ENCODE results near the gene LEKR1.

LEKR1 gene

GRCh38 chr3:156834435-156834834 is 8.3 kb downstream of the LEKR1 start:
- TF ChIP-seq CSDC2 (CRISPR knock-in tag; IDR thresholded peaks at IDR 0.05): no peak
- no peak for TF ChIP-seq ZFP30 (CRISPR knock-in tag; IDR thresholded peaks at IDR 0.05)
- TF ChIP-seq ISL1 (CRISPR knock-in tag; IDR thresholded peaks at IDR 0.05): no peak
- TF ChIP-seq POU6F1 (CRISPR knock-in tag; IDR thresholded peaks at IDR 0.05; ENCODE audit: borderline replicate concordance, low read depth): no peak
- TF ChIP-seq ZNF70 (CRISPR knock-in tag; IDR thresholded peaks at IDR 0.05): no peak
- no peak for TF ChIP-seq BACH2 (CRISPR knock-in tag; IDR thresholded peaks at IDR 0.05; ENCODE audit: borderline replicate concordance)
- TF ChIP-seq PATZ1 (CRISPR knock-in tag; IDR thresholded peaks at IDR 0.05; ENCODE audit: borderline replicate concordance): no peak
- no peak for TF ChIP-seq SNAI2 (CRISPR knock-in tag; IDR thresholded peaks at IDR 0.05)
- no peak for TF ChIP-seq OSR1 (CRISPR knock-in tag; IDR thresholded peaks at IDR 0.05)
- TF ChIP-seq TCF4 (CRISPR knock-in tag; IDR thresholded peaks at IDR 0.05; ENCODE audit: borderline replicate concordance): no peak
- TF ChIP-seq ZNF8 (CRISPR knock-in tag; IDR thresholded peaks at IDR 0.05): no peak
- TF ChIP-seq CSRNP3 (CRISPR knock-in tag; IDR thresholded peaks at IDR 0.05): no peak
- TF ChIP-seq, protein P1, sequence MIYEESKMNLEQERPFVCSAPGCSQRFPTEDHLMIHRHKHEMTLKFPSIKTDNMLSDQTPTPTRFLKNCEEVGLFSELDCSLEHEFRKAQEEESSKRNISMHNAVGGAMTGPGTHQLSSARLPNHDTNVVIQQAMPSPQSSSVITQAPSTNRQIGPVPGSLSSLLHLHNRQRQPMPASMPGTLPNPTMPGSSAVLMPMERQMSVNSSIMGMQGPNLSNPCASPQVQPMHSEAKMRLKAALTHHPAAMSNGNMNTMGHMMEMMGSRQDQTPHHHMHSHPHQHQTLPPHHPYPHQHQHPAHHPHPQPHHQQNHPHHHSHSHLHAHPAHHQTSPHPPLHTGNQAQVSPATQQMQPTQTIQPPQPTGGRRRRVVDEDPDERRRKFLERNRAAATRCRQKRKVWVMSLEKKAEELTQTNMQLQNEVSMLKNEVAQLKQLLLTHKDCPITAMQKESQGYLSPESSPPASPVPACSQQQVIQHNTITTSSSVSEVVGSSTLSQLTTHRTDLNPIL (CRISPR knock-in tag; IDR thresholded peaks at IDR 0.05; ENCODE audit: low read depth): no peak
- ATAC-seq: no peak

- TF ChIP-seq SNAI2 (CRISPR knock-in tag; IDR thresholded peaks at IDR 0.05) (no peak), ARNTL (CRISPR knock-in tag; IDR thresholded peaks at IDR 0.05; ENCODE audit: borderline replicate concordance, low read depth) (no peak), OSR1 (CRISPR knock-in tag; IDR thresholded peaks at IDR 0.05) (no peak), TCF4 (CRISPR knock-in tag; IDR thresholded peaks at IDR 0.05; ENCODE audit: borderline replicate concordance) (no peak), ESRRG (CRISPR knock-in tag; IDR thresholded peaks at IDR 0.05) (no peak), ZNF8 (CRISPR knock-in tag; IDR thresholded peaks at IDR 0.05) (no peak), CSDC2 (CRISPR knock-in tag; IDR thresholded peaks at IDR 0.05) (no peak), ZNF70 (CRISPR knock-in tag; IDR thresholded peaks at IDR 0.05) (no peak), BACH2 (CRISPR knock-in tag; IDR thresholded peaks at IDR 0.05; ENCODE audit: borderline replicate concordance) (no peak), POU6F1 (CRISPR knock-in tag; IDR thresholded peaks at IDR 0.05; ENCODE audit: borderline replicate concordance, low read depth) (no peak)
- no peak for ATAC-seq
Observed at GRCh38 chr3:156834962-156835535, 8.9 kb downstream of the LEKR1 start.

- ATAC-seq: no peak
- TF ChIP-seq POU6F1 (CRISPR knock-in tag; IDR thresholded peaks at IDR 0.05; ENCODE audit: borderline replicate concordance, low read depth) (no peak), GLIS3 (CRISPR knock-in tag; IDR thresholded peaks at IDR 0.05) (no peak), CSRNP3 (CRISPR knock-in tag; IDR thresholded peaks at IDR 0.05) (no peak), BACH2 (CRISPR knock-in tag; IDR thresholded peaks at IDR 0.05; ENCODE audit: borderline replicate concordance) (no peak), ISL1 (CRISPR knock-in tag; IDR thresholded peaks at IDR 0.05) (no peak), ZFP3 (CRISPR knock-in tag; IDR thresholded peaks at IDR 0.05) (no peak), ESRRG (CRISPR knock-in tag; IDR thresholded peaks at IDR 0.05) (no peak), TOX (CRISPR knock-in tag; IDR thresholded peaks at IDR 0.05; ENCODE audit: borderline replicate concordance) (no peak), ARNTL (CRISPR knock-in tag; IDR thresholded peaks at IDR 0.05; ENCODE audit: borderline replicate concordance, low read depth) (no peak), ZNF8 (CRISPR knock-in tag; IDR thresholded peaks at IDR 0.05) (no peak), CSDC2 (CRISPR knock-in tag; IDR thresholded peaks at IDR 0.05) (no peak), TCF4 (CRISPR knock-in tag; IDR thresholded peaks at IDR 0.05; ENCODE audit: borderline replicate concordance) (no peak), PPARA (CRISPR knock-in tag; IDR thresholded peaks at IDR 0.05; ENCODE audit: borderline replicate concordance) (no peak)
- TF ChIP-seq, protein P1 (CRISPR knock-in tag; IDR thresholded peaks at IDR 0.05; ENCODE audit: low read depth): no peak
Observed at GRCh38 chr3:156836701-156837100, 10.5 kb downstream of the LEKR1 start.
